GM12891 (cell line): ENCODE measurements around the gene SPSB3.

Experiments used
- PAX5 ChIP-seq: IDR thresholded peaks from 2 replicates; pipeline ENCODE4 v1.6.1; 2011; ENCODE audit warnings: low read length, moderate library complexity, mild to moderate bottlenecking; ENCODE audit not compliant: insufficient read depth, severe bottlenecking
- POLR2A ChIP-seq: IDR thresholded peaks from 2 replicates; pipeline ENCODE4 v1.6.1; 2011; ENCODE audit warnings: low read depth, low read length, control low read depth
- POLR2AphosphoS5 ChIP-seq: IDR thresholded peaks from 2 replicates; pipeline ENCODE4 v1.6.1; 2011; ENCODE audit warnings: low read depth, low read length, control low read depth
- POU2F2 ChIP-seq: IDR thresholded peaks from 2 replicates; pipeline ENCODE4 v1.6.1; 2011; ENCODE audit warnings: low read depth, mild to moderate bottlenecking, control low read depth, low read length, moderate library complexity
- TAF1 ChIP-seq: IDR thresholded peaks from 2 replicates; pipeline ENCODE4 v1.6.1; 2011; ENCODE audit warnings: low read depth, low read length, control low read depth

- TF ChIP-seq POLR2A (no peak), POLR2AphosphoS5 (no peak), PAX5 (no peak), TAF1 (no peak), POU2F2 (no peak)
Measured at GRCh38 chr16:1765826-1766225, 16.5 kb downstream of the SPSB3 start.
